H4 (cell line): ENCODE data around the gene GPSM1. TPM values are rescaled to one million over a fixed set of nuclear protein-coding genes. Genes with fewer than 3 reads are reported as not detected.
"Not testable (repeated sequence)": the region's sequence is repeated elsewhere in the genome, so short reads cannot be mapped to it uniquely, and the experiment has no call there.

Experiments
- DNase-seq: peaks from one replicate; pipeline ENCODE4 v3.0.0-alpha.2; 2015; ENCODE audit warnings: low spot score
- total RNA-seq: library from RNA; depleted of rRNA; stranded (reverse); fragments of >200 nt; shearing (Covaris generic); gene quantifications from 2 replicates; pipeline ENCODE4 v1.2.3, GENCODE V29; 2014

The GPSM1 gene
- total RNA-seq, 1 experiment from 2014 or later, result 5.1 TPM

- DNase-seq, result no peak
These were observed 9.1 kb upstream of the GPSM1 start for GRCh38 chr9:136318111-136318775.

GRCh38 chr9:136318776-136319241 lies 8.5 kb upstream of the GPSM1 start:
- DNase-seq, result no peak

GRCh38 chr9:136319244-136319643 lies 8.1 kb upstream of the GPSM1 start:
- not testable (repeated sequence) for DNase-seq

GRCh38 chr9:136319955-136320354 lies 7.4 kb upstream of the GPSM1 start:
- not testable (repeated sequence) for DNase-seq

GRCh38 chr9:136320972-136321371 lies 6.4 kb upstream of the GPSM1 start:
- DNase-seq, result not testable (repeated sequence)

- DNase-seq, result no peak
These were observed 5.8 kb upstream of the GPSM1 start for GRCh38 chr9:136321561-136321960.

- DNase-seq, result no peak
These were observed 4.5 kb upstream of the GPSM1 start for GRCh38 chr9:136322756-136323330.

- DNase-seq, result no peak
These were observed 4.0 kb upstream of the GPSM1 start for GRCh38 chr9:136323371-136323789.

GRCh38 chr9:136324501-136325300 lies 2.6 kb upstream of the GPSM1 start:
- DNase-seq, result no peak

GRCh38 chr9:136325358-136325757 lies 2.0 kb upstream of the GPSM1 start:
- DNase-seq, result no peak

- DNase-seq, result peak; percentile 51
These were observed 1.1 kb upstream of the GPSM1 start for GRCh38 chr9:136326061-136326760.

GRCh38 chr9:136326761-136327303 lies 507 bp upstream of the GPSM1 start:
- DNase-seq, result no peak

GRCh38 chr9:136328011-136328621 lies 777 bp downstream of the GPSM1 start:
- DNase-seq, result no peak

GRCh38 chr9:136328622-136329041 lies 1.3 kb downstream of the GPSM1 start:
- no peak for DNase-seq

- DNase-seq, result no peak
These were observed 1.9 kb downstream of the GPSM1 start for GRCh38 chr9:136329211-136329627.

GRCh38 chr9:136329636-136330405 lies 2.5 kb downstream of the GPSM1 start:
- DNase-seq, result no peak

- no peak for DNase-seq
These were observed 3.2 kb downstream of the GPSM1 start for GRCh38 chr9:136330406-136330990.

GRCh38 chr9:136331030-136331429 lies 3.7 kb downstream of the GPSM1 start:
- no peak for DNase-seq

GRCh38 chr9:136331556-136332481 lies 4.5 kb downstream of the GPSM1 start:
- no peak for DNase-seq
